HepG2 (cell line): ENCODE measurements around the gene GRIK2.

Experiments used
- ATF3 ChIP-seq: sonication (generic); formaldehyde crosslinking; IDR thresholded peaks from 2 replicates; pipeline ENCODE4 v1.4.0; 2020; ENCODE audit warnings: missing genetic modification reagents
- FOXA1 ChIP-seq, 2 experiments: fragments of 450-650 bp in 1 of 2; sonication (generic) in 1 of 2; formaldehyde crosslinking in 1 of 2; IDR thresholded peaks; 2 replicates each; pipeline versions ENCODE4 v1.4.0 to v1.6.1; 2016 to 2020; ENCODE audit warnings: missing genetic modification reagents in 1 of 2
- GABPA ChIP-seq, 2 experiments: IDR thresholded peaks; 2 replicates each; pipeline ENCODE4 v1.6.1; 2011 to 2016; ENCODE audit warnings: low read depth in 2 of 2, low read length in 1 of 2, missing biosample characterization in 1 of 2, missing genetic modification characterization in 1 of 2
- MXD3 ChIP-seq: IDR thresholded peaks from 2 replicates; pipeline ENCODE4 v1.6.1; 2016; ENCODE audit warnings: mild to moderate bottlenecking, missing biosample characterization, missing genetic modification reagents
- SUZ12 ChIP-seq: fragments of 150-350 bp; IDR thresholded peaks from 2 replicates; pipeline ENCODE4 v1.6.1; 2014; ENCODE audit warnings: low read depth, low read length
- TF ChIP-seq, protein P1 (sequence below): sonication (generic); formaldehyde crosslinking; IDR thresholded peaks from 2 replicates; pipeline ENCODE4 v1.5.0; 2020; ENCODE audit warnings: mild to moderate bottlenecking, missing genetic modification reagents, moderate library complexity

- no peak for TF ChIP-seq FOXA1 (IDR thresholded peaks at IDR 0.05)
- TF ChIP-seq FOXA1 (CRISPR knock-in tag; IDR thresholded peaks at IDR 0.05): no peak
- TF ChIP-seq, protein P1, sequence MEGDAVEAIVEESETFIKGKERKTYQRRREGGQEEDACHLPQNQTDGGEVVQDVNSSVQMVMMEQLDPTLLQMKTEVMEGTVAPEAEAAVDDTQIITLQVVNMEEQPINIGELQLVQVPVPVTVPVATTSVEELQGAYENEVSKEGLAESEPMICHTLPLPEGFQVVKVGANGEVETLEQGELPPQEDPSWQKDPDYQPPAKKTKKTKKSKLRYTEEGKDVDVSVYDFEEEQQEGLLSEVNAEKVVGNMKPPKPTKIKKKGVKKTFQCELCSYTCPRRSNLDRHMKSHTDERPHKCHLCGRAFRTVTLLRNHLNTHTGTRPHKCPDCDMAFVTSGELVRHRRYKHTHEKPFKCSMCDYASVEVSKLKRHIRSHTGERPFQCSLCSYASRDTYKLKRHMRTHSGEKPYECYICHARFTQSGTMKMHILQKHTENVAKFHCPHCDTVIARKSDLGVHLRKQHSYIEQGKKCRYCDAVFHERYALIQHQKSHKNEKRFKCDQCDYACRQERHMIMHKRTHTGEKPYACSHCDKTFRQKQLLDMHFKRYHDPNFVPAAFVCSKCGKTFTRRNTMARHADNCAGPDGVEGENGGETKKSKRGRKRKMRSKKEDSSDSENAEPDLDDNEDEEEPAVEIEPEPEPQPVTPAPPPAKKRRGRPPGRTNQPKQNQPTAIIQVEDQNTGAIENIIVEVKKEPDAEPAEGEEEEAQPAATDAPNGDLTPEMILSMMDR (CRISPR knock-in tag): no peak
- TF ChIP-seq GABPA (IDR thresholded peaks at IDR 0.05; ENCODE audit: low read depth, low read length): no peak
- no peak for TF ChIP-seq GABPA (CRISPR knock-in tag; IDR thresholded peaks at IDR 0.05; ENCODE audit: low read depth)
- no peak for TF ChIP-seq SUZ12
- TF ChIP-seq MXD3 (CRISPR knock-in tag): no peak
- TF ChIP-seq ATF3: no peak
These were observed 412.7 kb downstream of the GRIK2 start for GRCh38 chr6:101806241-101806640.
